DND-41 (cell line): ENCODE measurements around the gene SLC39A11.

ENCODE experiments used
- CTCF ChIP-seq: IDR thresholded peaks from 2 replicates; pipeline ENCODE4 v1.5.1; 2012; ENCODE audit warnings: borderline replicate concordance, low read length, moderate library complexity, mild to moderate bottlenecking; ENCODE audit not compliant: poor library complexity, severe bottlenecking; ENCODE audit errors: extremely low read depth
- EZH2 ChIP-seq: IDR thresholded peaks from 3 replicates; pipeline ENCODE4 v1.6.1; 2012; ENCODE audit warnings: borderline replicate concordance, low read depth, mild to moderate bottlenecking, moderate library complexity, low read length, inconsistent platforms; ENCODE audit not compliant: severe bottlenecking

- TF ChIP-seq CTCF (no peak), EZH2 (no peak)
Observed at GRCh38 chr17:72792771-72793170, 299.7 kb downstream of the SLC39A11 start.
